ENCODE measurements around the gene SCAF8.

Gene SCAF8

GRCh38 chr6:154874773-154875592 is 141.8 kb downstream of the SCAF8 start:
- TF ChIP-seq CTCF (IDR thresholded peaks at IDR 0.05; ENCODE audit: low read depth, low read length), result no peak
- DNase-seq (ENCODE audit: extremely low read depth, low read depth), result no peak

GRCh38 chr6:154876486-154877280 is 143.5 kb downstream of the SCAF8 start:
- DNase-seq (ENCODE audit: extremely low read depth, low read depth), result no peak
- TF ChIP-seq CTCF (IDR thresholded peaks at IDR 0.05; ENCODE audit: low read depth, low read length), result no peak

- no peak for TF ChIP-seq CTCF (IDR thresholded peaks at IDR 0.05; ENCODE audit: low read depth, low read length)
- no peak for DNase-seq (ENCODE audit: extremely low read depth, low read depth)
Observed at GRCh38 chr6:154878871-154879491, 145.8 kb downstream of the SCAF8 start.

- TF ChIP-seq CTCF (IDR thresholded peaks at IDR 0.05; ENCODE audit: low read depth, low read length), result no peak
- no peak for DNase-seq (ENCODE audit: extremely low read depth, low read depth)
Observed at GRCh38 chr6:154882107-154882506, 148.9 kb downstream of the SCAF8 start.

Measured in AG09319 (cell line).